SK-N-MC (cell line): ENCODE results near the gene PLK1.

ENCODE experiments used
- EZH2 ChIP-seq: fragments of 200-600 bp; sonication (generic); IDR thresholded peaks from one replicate; pipeline ENCODE4 v1.6.1; 2017; ENCODE audit warnings: antibody characterized with exemption
- FOXP2 ChIP-seq: optimal IDR thresholded peaks from 2 replicates; pipeline ENCODE3; 2011; ENCODE audit warnings: mild to moderate bottlenecking, moderate library complexity; ENCODE audit not compliant: insufficient read depth; ENCODE audit errors: extremely low read length, control extremely low read depth
- POLR2AphosphoS5 ChIP-seq: IDR thresholded peaks from 2 replicates; pipeline ENCODE4 v1.6.1; 2012; ENCODE audit warnings: mild to moderate bottlenecking, low read depth, low read length, borderline replicate concordance

- no peak for TF ChIP-seq POLR2AphosphoS5
- TF ChIP-seq EZH2: no peak
- TF ChIP-seq FOXP2: no peak
Observed at GRCh38 chr16:23711785-23712184, 33.1 kb downstream of the PLK1 start.
